Dendritic cell treated with granulocyte-macrophage colony-stimulating factor and Interleukin-4, amounts not matched to agents 40 ng/mL and 50 ng/mL, for 4 days (primary cell): ENCODE measurements around the gene B4GALT4.
"Not testable (repeated sequence)": the region's sequence is repeated elsewhere in the genome, so short reads cannot be mapped to it uniquely, and the experiment has no call there.

Source experiments
- H3K27ac Mint-ChIP-seq: one replicate; pipeline ENCODE4 v1.8.0; 2022; ENCODE audit warnings: mild to moderate bottlenecking, mixed read lengths
- H3K27me3 Mint-ChIP-seq: one replicate; pipeline ENCODE4 v1.8.0; 2022; ENCODE audit warnings: mild to moderate bottlenecking, mixed read lengths
- H3K36me3 Mint-ChIP-seq: one replicate; pipeline ENCODE4 v1.8.0; 2022; ENCODE audit warnings: low read depth, mixed read lengths
- H3K4me1 Mint-ChIP-seq: one replicate; pipeline ENCODE4 v1.8.0; 2022; ENCODE audit warnings: low read depth, mixed read lengths
- H3K4me3 Mint-ChIP-seq: one replicate; pipeline ENCODE4 v1.8.0; 2022; ENCODE audit warnings: mild to moderate bottlenecking, moderate library complexity, mixed read lengths
- H3K9me3 Mint-ChIP-seq: one replicate; pipeline ENCODE4 v1.8.0; 2022; ENCODE audit warnings: mixed read lengths
- intact Hi-C: fragments of 100-400 bp; cut with micrococcal nuclease; formaldehyde crosslinking; loops from one replicate; pipeline ENCODE4 v1.15.0; 2022

Gene B4GALT4

GRCh38 chr3:119245778-119246177 lies 5.1 kb upstream of the B4GALT4 start:
- intact Hi-C loops = no loop called here
- Mint-ChIP-seq H3K4me1 (peaks cover 9% of the 10 kb centered on the region), H3K9me3 (peaks cover 29% of the 10 kb centered on the region), H3K27ac (no peak overlapping the region), H3K4me3 (no peak overlapping the region), H3K36me3 (peaks cover 5% of the 10 kb centered on the region), H3K27me3 (peaks cover 1% of the 10 kb centered on the region)

DNA sequence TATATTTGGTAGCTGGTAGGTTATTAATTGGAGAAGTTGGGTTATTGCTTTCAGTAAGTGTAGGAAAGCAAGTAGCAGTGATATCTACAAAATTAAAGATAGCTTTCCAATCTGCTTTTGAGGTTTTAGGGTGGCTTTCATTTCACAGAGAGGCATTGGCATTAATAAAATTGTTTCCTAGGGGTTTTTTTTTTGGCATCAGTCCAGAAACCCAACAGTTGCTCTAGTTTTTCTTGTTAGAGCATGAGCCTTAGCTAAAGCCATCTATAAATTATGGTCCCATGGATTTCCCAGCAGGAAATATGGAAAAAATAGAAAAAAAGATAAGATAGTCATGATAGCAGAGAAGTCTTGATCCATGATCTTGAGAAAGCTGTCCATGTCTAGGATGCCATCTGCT lies 3.0 kb upstream of the B4GALT4 start:
- H3K27me3 Mint-ChIP-seq = no peaks in the 10 kb centered on the region
- H3K27ac Mint-ChIP-seq = no peak overlapping the region
- intact Hi-C loops = loop anchor here (5.0 kb wide), 1 partner anchor 96 kb away; the partner anchor contains the start of gene TEX55
- peaks cover 5% of the 10 kb centered on the region for H3K36me3 Mint-ChIP-seq
- peaks cover 16% of the 10 kb centered on the region for H3K9me3 Mint-ChIP-seq
- no peak overlapping the region for H3K4me3 Mint-ChIP-seq
- peaks cover 18% of the 10 kb centered on the region for H3K4me1 Mint-ChIP-seq

DNA sequence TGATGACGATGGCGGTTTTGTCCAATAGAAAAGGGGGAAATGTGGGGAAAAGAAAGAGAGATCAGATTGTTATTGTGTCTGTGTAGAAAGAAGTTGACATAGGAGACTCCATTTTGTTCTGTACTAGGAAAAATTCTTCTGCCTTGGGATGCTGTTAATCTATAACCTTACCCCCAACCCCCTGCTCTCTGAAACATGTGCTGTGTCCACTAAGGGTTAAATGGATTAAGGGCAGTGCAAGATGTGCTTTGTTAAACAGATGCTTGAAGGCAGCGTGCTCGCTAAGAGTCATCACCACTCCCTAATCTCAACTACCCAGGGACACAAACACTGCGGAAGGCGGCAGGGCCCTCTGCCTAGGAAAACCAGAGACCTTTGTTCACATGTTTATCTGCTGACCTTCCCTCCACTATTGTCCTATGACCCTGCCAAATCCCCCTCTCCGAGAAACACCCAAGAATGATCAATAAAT lies 2.4 kb upstream of the B4GALT4 start:
- peaks cover 18% of the 10 kb centered on the region for H3K4me1 Mint-ChIP-seq
- H3K36me3 Mint-ChIP-seq, H3K27ac Mint-ChIP-seq, H3K4me3 Mint-ChIP-seq, H3K27me3 Mint-ChIP-seq: not testable (repeated sequence)
- intact Hi-C loops = loop anchor here (5.0 kb wide), 1 partner anchor 96 kb away; the partner anchor contains the start of gene TEX55
- H3K9me3 Mint-ChIP-seq = peaks cover 10% of the 10 kb centered on the region

DNA sequence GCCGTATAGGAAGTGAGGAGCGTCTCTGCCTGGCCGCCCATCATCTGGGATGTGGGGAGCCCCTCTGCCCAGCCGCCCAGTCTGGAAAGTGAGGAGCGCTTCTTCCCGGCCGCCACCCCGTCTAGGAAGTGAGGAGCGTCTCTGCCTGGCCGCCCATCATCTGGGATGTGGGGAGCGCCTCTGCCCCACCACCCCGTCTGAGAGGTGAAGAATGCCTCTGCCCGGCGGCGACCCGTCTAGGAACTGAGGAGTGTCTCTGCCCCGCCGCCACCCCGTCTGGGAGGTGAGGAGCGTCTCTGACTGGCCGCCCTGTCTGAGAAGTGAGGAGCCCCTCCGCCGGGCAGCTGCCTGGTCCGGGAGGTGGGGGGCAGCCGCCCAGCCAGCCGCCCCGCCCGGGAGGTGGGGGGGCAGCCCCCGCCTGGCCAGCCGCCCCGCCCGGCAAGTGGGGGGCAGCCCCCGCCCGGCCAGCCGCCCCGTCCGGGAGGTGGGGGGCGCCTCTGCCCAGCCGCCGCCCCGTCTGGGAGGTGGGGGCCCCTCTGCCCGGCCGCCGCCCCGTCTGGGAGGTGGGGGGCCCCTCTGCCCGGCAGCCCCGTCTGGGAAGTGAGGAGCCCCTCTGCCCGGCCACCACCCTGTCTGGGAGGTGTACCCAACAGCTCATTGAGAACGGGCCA lies 1.8 kb upstream of the B4GALT4 start:
- H3K27ac Mint-ChIP-seq, H3K27me3 Mint-ChIP-seq, H3K36me3 Mint-ChIP-seq, H3K4me3 Mint-ChIP-seq, H3K9me3 Mint-ChIP-seq: not testable (repeated sequence)
- H3K4me1 Mint-ChIP-seq = peaks cover 18% of the 10 kb centered on the region
- intact Hi-C loops = loop anchor here (5.0 kb wide), 1 partner anchor 95 kb away; the partner anchor contains the start of gene TEX55

- Mint-ChIP-seq H3K27ac (peak overlapping the region; percentile 87), H3K4me3 (peak overlapping the region; percentile 83), H3K27me3 (no peaks in the 10 kb centered on the region), H3K36me3 (peaks cover 14% of the 10 kb centered on the region), H3K9me3 (no peaks in the 10 kb centered on the region), H3K4me1 (peaks cover 22% of the 10 kb centered on the region)
- intact Hi-C loops = loop anchor here (5.0 kb wide), 1 partner anchor 93 kb away; the partner anchor contains the start of gene TEX55
Observed at GRCh38 chr3:119240101-119240590, 532 bp downstream of the B4GALT4 start.

GRCh38 chr3:119239206-119239820 lies 1.4 kb downstream of the B4GALT4 start:
- Mint-ChIP-seq H3K9me3 (no peaks in the 10 kb centered on the region), H3K27me3 (no peaks in the 10 kb centered on the region), H3K4me1 (peaks cover 17% of the 10 kb centered on the region), H3K36me3 (peaks cover 22% of the 10 kb centered on the region), H3K4me3 (peak overlapping the region; percentile 83), H3K27ac (peak overlapping the region; percentile 87)
- intact Hi-C loops = no loop called here

- H3K36me3 Mint-ChIP-seq = peaks cover 30% of the 10 kb centered on the region
- no peaks in the 10 kb centered on the region for H3K27me3 Mint-ChIP-seq
- H3K27ac Mint-ChIP-seq = no peak overlapping the region
- no peaks in the 10 kb centered on the region for H3K9me3 Mint-ChIP-seq
- H3K4me1 Mint-ChIP-seq = peaks cover 17% of the 10 kb centered on the region
- no peak overlapping the region for H3K4me3 Mint-ChIP-seq
- intact Hi-C loops = no loop called here
Observed at GRCh38 chr3:119238363-119238762, 2.3 kb downstream of the B4GALT4 start.

- intact Hi-C loops = no loop called here
- H3K9me3 Mint-ChIP-seq = no peaks in the 10 kb centered on the region
- H3K36me3 Mint-ChIP-seq = peaks cover 39% of the 10 kb centered on the region
- H3K4me3 Mint-ChIP-seq = no peak overlapping the region
- H3K27me3 Mint-ChIP-seq = no peaks in the 10 kb centered on the region
- H3K4me1 Mint-ChIP-seq = peaks cover 17% of the 10 kb centered on the region
- no peak overlapping the region for H3K27ac Mint-ChIP-seq
Observed at GRCh38 chr3:119237299-119237698, 3.4 kb downstream of the B4GALT4 start.

- Mint-ChIP-seq H3K4me1 (peaks cover 17% of the 10 kb centered on the region), H3K27ac (no peak overlapping the region), H3K4me3 (no peak overlapping the region), H3K36me3 (peaks cover 44% of the 10 kb centered on the region), H3K27me3 (no peaks in the 10 kb centered on the region), H3K9me3 (no peaks in the 10 kb centered on the region)
- intact Hi-C loops = no loop called here
Observed at GRCh38 chr3:119236756-119237155, 3.9 kb downstream of the B4GALT4 start.

DNA sequence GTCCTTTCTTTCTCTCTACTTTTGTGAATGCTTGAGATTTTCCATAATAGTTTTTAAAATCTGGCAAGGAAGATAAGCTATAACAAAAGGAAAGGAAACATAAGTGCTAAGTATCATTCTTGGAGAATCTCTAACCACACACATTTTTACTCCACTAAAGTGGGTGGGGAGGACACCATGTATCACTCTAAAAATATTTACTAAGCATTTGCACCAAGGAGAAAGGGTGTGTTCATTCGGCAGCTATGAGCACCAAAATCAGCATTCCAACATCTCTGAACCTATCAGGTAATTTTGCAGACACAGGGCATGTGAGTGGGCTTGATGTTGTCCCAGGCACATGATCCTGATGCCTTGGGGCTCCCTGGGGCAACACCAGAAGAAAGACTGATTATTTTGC lies 5.5 kb downstream of the B4GALT4 start:
- no peaks in the 10 kb centered on the region for H3K9me3 Mint-ChIP-seq
- H3K4me3 Mint-ChIP-seq = no peak overlapping the region
- no peak overlapping the region for H3K27ac Mint-ChIP-seq
- H3K4me1 Mint-ChIP-seq = peaks cover 16% of the 10 kb centered on the region
- H3K36me3 Mint-ChIP-seq = peaks cover 57% of the 10 kb centered on the region
- intact Hi-C loops = no loop called here
- no peaks in the 10 kb centered on the region for H3K27me3 Mint-ChIP-seq

- no peak overlapping the region for H3K4me3 Mint-ChIP-seq
- H3K27me3 Mint-ChIP-seq = no peaks in the 10 kb centered on the region
- no peak overlapping the region for H3K27ac Mint-ChIP-seq
- peaks cover 10% of the 10 kb centered on the region for H3K4me1 Mint-ChIP-seq
- intact Hi-C loops = no loop called here
- peaks cover 62% of the 10 kb centered on the region for H3K36me3 Mint-ChIP-seq
- H3K9me3 Mint-ChIP-seq = no peaks in the 10 kb centered on the region
Observed at GRCh38 chr3:119234610-119235009, 6.1 kb downstream of the B4GALT4 start.

- H3K27me3 Mint-ChIP-seq = no peaks in the 10 kb centered on the region
- no peak overlapping the region for H3K27ac Mint-ChIP-seq
- H3K4me1 Mint-ChIP-seq = no peaks in the 10 kb centered on the region
- H3K4me3 Mint-ChIP-seq = no peak overlapping the region
- intact Hi-C loops = no loop called here
- no peaks in the 10 kb centered on the region for H3K9me3 Mint-ChIP-seq
- peaks cover 90% of the 10 kb centered on the region for H3K36me3 Mint-ChIP-seq
Observed at GRCh38 chr3:119230745-119231144, 9.9 kb downstream of the B4GALT4 start.

DNA sequence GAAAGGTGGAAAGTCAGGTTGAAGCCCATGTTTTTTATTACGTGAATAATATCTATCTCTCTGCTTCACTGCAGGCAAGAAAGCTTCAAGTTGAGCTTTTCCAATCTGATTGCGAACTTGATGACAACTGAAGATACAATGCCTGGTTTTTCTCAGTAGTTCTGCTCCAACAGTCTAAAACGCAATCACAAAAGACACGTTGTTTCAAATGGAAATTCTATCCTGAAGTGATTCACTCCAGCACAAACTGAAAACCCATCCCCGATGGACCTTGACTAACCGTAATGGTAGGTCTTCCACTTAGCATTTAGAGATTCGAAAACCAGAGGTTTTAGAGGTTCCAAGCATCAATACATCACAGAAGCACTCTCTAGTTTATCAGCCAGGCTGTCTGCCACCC lies 10.6 kb downstream of the B4GALT4 start:
- no peak overlapping the region for H3K27ac Mint-ChIP-seq
- intact Hi-C loops = no loop called here
- H3K9me3 Mint-ChIP-seq = no peaks in the 10 kb centered on the region
- no peak overlapping the region for H3K4me3 Mint-ChIP-seq
- no peaks in the 10 kb centered on the region for H3K27me3 Mint-ChIP-seq
- H3K36me3 Mint-ChIP-seq = peaks cover 84% of the 10 kb centered on the region
- H3K4me1 Mint-ChIP-seq = no peaks in the 10 kb centered on the region

DNA sequence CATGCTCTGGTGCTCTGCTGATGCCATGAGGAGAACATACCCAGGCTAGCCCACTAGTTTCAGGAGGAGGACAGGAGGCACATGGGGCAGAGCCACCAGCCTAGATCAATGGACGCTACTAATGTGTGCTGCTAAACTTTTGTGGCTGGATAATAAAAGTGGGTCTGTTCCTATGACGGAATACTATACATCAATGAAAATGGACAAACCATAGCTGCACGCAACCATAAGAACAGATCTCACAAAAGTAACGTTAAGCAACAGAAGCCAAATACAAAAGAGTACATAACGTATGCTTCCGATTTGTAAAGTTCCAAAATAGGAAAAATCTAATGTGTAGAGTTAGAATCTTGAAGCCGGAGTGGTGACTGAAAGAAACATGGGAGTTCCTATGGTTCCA lies 11.5 kb downstream of the B4GALT4 start:
- Mint-ChIP-seq H3K27me3 (no peaks in the 10 kb centered on the region), H3K9me3 (no peaks in the 10 kb centered on the region), H3K36me3 (peaks cover 76% of the 10 kb centered on the region), H3K27ac (no peak overlapping the region), H3K4me1 (no peaks in the 10 kb centered on the region), H3K4me3 (no peak overlapping the region)
- intact Hi-C loops = no loop called here
